Thoracic aorta (tissue), 2 donors: ENCODE measurements around the gene COTL1. TPM values are rescaled to one million over a fixed set of nuclear protein-coding genes. Genes with fewer than 3 reads are reported as not detected.

ENCODE experiments used
- ATAC-seq: fragments of 150-250 bp; one replicate; pipeline ENCODE4 v1.8.0; 2017; ENCODE audit warnings: low read depth; ENCODE audit not compliant: insufficient number of reproducible peaks, low FRiP score
- DNase-seq: peaks from one replicate; pipeline ENCODE4 v3.0.0-alpha.2; 2020; ENCODE audit warnings: low spot score
- H3K27ac ChIP-seq, 2 donors: fragments of 200-600 bp; sonication (generic); 1 replicate in 1 of 2; 2 replicates in 1 of 2; pipeline ENCODE4 v1.5.1; 2016; ENCODE audit warnings: mild to moderate bottlenecking in 2 of 2, moderate library complexity in 2 of 2
- H3K27me3 ChIP-seq: fragments of 200-600 bp; sonication (generic); replicated peaks from 2 replicates; pipeline ENCODE4 v1.6.0; 2016; ENCODE audit warnings: mild to moderate bottlenecking; ENCODE audit not compliant: insufficient read depth
- H3K36me3 ChIP-seq: fragments of 200-600 bp; sonication (generic); one replicate; pipeline ENCODE4 v1.5.1; 2016
- H3K4me1 ChIP-seq, 2 donors: fragments of 200-600 bp; sonication (generic); 1 replicate in 1 of 2; 2 replicates in 1 of 2; pipeline versions ENCODE4 v1.5.1 to v1.6.0; 2016; ENCODE audit warnings: low read depth in 2 of 2, mild to moderate bottlenecking in 1 of 2; ENCODE audit not compliant: control insufficient read depth in 1 of 2
- H3K4me3 ChIP-seq: fragments of 200-600 bp; sonication (generic); 2 replicates; pipeline ENCODE4 v1.5.1; 2016; ENCODE audit warnings: mild to moderate bottlenecking
- H3K9me3 ChIP-seq: fragments of 200-600 bp; sonication (generic); 2 replicates; pipeline ENCODE4 v1.5.1; 2016
- total RNA-seq, 2 donors: library from RNA; depleted of rRNA; stranded (reverse); fragments of >200 nt; gene quantifications; one replicate each; pipeline versions ENCODE4 v1.1.0 to v1.2.3, GENCODE V29; 2016
- TF ChIP-seq, protein P1 (sequence below): fragments of 200-600 bp; sonication (generic); IDR thresholded peaks from one replicate; pipeline ENCODE4 v1.5.1; 2019; ENCODE audit warnings: antibody characterized with exemption

Gene COTL1
- total RNA-seq, 2 donors from 2014 or later: 32.0 to 46.8 TPM

GRCh38 chr16:84566545-84567257 lies 51.2 kb downstream of the COTL1 start:
- H3K27me3 ChIP-seq: no peaks in the 10 kb centered on the region
- H3K36me3 ChIP-seq: no peaks in the 10 kb centered on the region
- DNase-seq: no peak
- H3K4me3 ChIP-seq: no peak overlapping the region
- no peak overlapping the region for H3K27ac ChIP-seq
- peaks cover 0 to 3% of the 10 kb centered on the region in 2 donors for H3K4me1 ChIP-seq
- no peaks in the 10 kb centered on the region for H3K9me3 ChIP-seq
- TF ChIP-seq, protein P1, sequence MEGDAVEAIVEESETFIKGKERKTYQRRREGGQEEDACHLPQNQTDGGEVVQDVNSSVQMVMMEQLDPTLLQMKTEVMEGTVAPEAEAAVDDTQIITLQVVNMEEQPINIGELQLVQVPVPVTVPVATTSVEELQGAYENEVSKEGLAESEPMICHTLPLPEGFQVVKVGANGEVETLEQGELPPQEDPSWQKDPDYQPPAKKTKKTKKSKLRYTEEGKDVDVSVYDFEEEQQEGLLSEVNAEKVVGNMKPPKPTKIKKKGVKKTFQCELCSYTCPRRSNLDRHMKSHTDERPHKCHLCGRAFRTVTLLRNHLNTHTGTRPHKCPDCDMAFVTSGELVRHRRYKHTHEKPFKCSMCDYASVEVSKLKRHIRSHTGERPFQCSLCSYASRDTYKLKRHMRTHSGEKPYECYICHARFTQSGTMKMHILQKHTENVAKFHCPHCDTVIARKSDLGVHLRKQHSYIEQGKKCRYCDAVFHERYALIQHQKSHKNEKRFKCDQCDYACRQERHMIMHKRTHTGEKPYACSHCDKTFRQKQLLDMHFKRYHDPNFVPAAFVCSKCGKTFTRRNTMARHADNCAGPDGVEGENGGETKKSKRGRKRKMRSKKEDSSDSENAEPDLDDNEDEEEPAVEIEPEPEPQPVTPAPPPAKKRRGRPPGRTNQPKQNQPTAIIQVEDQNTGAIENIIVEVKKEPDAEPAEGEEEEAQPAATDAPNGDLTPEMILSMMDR: no peak
- no peak for ATAC-seq

- Histone ChIP-seq H3K27ac (no peak overlapping the region), H3K4me1 (peaks cover 0 to 3% of the 10 kb centered on the region in 2 donors), H3K4me3 (no peak overlapping the region), H3K9me3 (no peaks in the 10 kb centered on the region), H3K36me3 (no peaks in the 10 kb centered on the region), H3K27me3 (no peaks in the 10 kb centered on the region)
- TF ChIP-seq, protein P1: no peak
- ATAC-seq (no peak), DNase-seq (no peak)
These were observed 52.0 kb downstream of the COTL1 start for GRCh38 chr16:84565669-84566495.

- no peak for DNase-seq
- Histone ChIP-seq H3K36me3 (no peaks in the 10 kb centered on the region), H3K27me3 (no peaks in the 10 kb centered on the region), H3K4me3 (no peak overlapping the region), H3K4me1 (no peaks in the 10 kb centered on the region), H3K27ac (no peak overlapping the region), H3K9me3 (no peaks in the 10 kb centered on the region)
- TF ChIP-seq, protein P1: no peak
- no peak for ATAC-seq
These were observed 54.0 kb downstream of the COTL1 start for GRCh38 chr16:84563786-84564420.

DNA sequence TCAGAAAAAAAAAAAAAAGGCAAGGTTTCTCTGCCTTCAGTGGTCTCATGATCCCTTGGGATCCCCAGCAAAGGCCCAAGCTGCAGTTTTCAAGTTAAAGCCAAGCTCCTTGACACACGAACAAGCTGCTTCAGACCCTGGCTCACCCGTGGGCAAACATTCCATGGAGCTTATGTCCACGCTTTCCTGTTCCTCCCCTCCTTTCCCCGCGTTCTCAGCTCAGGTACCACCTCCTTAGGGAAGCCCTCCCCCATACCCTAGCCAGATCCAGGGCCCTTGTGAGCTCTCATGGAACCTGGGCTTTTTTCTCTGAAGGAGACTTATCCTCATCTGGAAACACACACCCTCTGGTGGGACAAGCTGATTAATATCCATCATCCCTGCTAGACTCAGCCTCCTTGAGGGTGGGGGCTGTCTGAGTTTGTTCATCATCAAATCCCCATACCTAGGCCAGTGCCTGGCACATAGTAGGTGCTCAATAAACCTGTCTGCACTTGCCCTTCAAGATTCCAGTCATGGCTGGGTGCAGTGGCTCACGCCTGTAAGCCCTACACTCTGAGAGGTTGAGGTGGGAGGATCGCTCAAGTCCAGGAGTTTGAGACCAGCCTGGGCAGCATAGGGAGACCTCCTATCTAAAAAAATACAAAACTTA lies 54.7 kb downstream of the COTL1 start:
- Histone ChIP-seq H3K9me3 (no peaks in the 10 kb centered on the region), H3K4me3 (no peak overlapping the region), H3K27me3 (no peaks in the 10 kb centered on the region), H3K4me1 (no peaks in the 10 kb centered on the region), H3K36me3 (no peaks in the 10 kb centered on the region), H3K27ac (no peak overlapping the region)
- DNase-seq (no peak), ATAC-seq (no peak)
- TF ChIP-seq, protein P1: no peak
